SK-N-SH (cell line): ENCODE results near the gene ITCH. TPM values are rescaled to one million over a fixed set of nuclear protein-coding genes. Genes with fewer than 3 reads are reported as not detected.
"Not testable (repeated sequence)": the region's sequence is repeated elsewhere in the genome, so short reads cannot be mapped to it uniquely, and the experiment has no call there.

Experiments used
- CTCF ChIA-PET: fragments of 300-600, 350-600 bp; formaldehyde crosslinking; extraction: SDS; loops from one replicate; lab custom pipeline; 2021; lab: Yijun Ruan, JAX
- POLR2A ChIA-PET: fragments of 350-600 bp; sonication (Branson Sonifier 250); formaldehyde crosslinking; extraction: SDS; loops from one replicate; lab custom pipeline; 2020; ENCODE audit warnings: antibody characterized with exemption, inconsistent platforms; lab: Yijun Ruan, JAX
- DNase-seq: peaks from one replicate; pipeline ENCODE4 v3.0.0; 2012
- H2AFZ ChIP-seq: fragments of 200-600 bp; sonication (generic); 2 replicates; pipeline ENCODE4 v1.8.1; 2016; ENCODE audit warnings: antibody characterized with exemption, mild to moderate bottlenecking, low read depth
- H3F3A ChIP-seq: fragments of 200-600 bp; sonication (generic); replicated peaks from 2 replicates; pipeline ENCODE3; 2016; ENCODE audit warnings: antibody characterized with exemption, mild to moderate bottlenecking; ENCODE audit not compliant: insufficient read depth
- H3K27ac ChIP-seq, 2 experiments: fragments of 200-500 bp in 1 of 2; fragments of 200-600 bp in 1 of 2; sonication (Bioruptor generic) in 1 of 2; sonication (generic), shearing (Covaris generic) in 1 of 2; 2 replicates each; pipeline versions ENCODE4 v1.5.1 to v1.6.1; 2014 to 2016; ENCODE audit warnings: low read depth in 2 of 2, inconsistent platforms in 1 of 2, low read length in 1 of 2, mild to moderate bottlenecking in 1 of 2, mixed read lengths in 1 of 2
- H3K27me3 ChIP-seq: fragments of 200-600 bp; sonication (generic), shearing (Covaris generic); 2 replicates; pipeline ENCODE4 v1.6.1; 2016; ENCODE audit warnings: mixed run types; ENCODE audit not compliant: insufficient read depth
- H3K36me3 ChIP-seq, 2 experiments: fragments of 200-500 bp in 1 of 2; fragments of 200-600 bp in 1 of 2; sonication (Bioruptor generic) in 1 of 2; sonication (generic) in 1 of 2; replicated peaks in 1 of 2; 2 replicates each; pipeline versions ENCODE3 to v1.5.1; 2014 to 2016; ENCODE audit warnings: low read length in 1 of 2, mild to moderate bottlenecking in 1 of 2; ENCODE audit not compliant: insufficient read depth in 2 of 2, control insufficient read depth in 1 of 2
- H3K4me1 ChIP-seq, 2 experiments: fragments of 200-500 bp in 1 of 2; fragments of 200-600 bp in 1 of 2; sonication (Bioruptor generic) in 1 of 2; sonication (generic), shearing (Covaris generic) in 1 of 2; 2 replicates each; pipeline versions ENCODE4 v1.5.1 to v1.6.1; 2014 to 2016; ENCODE audit warnings: low read depth in 1 of 2, low read length in 1 of 2, mixed run types in 1 of 2; ENCODE audit not compliant: insufficient read depth in 2 of 2, control insufficient read depth in 1 of 2
- H3K4me2 ChIP-seq: fragments of 200-600 bp; sonication (generic), shearing (Covaris generic); 2 replicates; pipeline ENCODE4 v1.6.1; 2017; ENCODE audit warnings: mixed run types
- H3K4me3 ChIP-seq, 2 experiments: fragments of 200-500 bp in 1 of 2; fragments of 200-600 bp in 1 of 2; sonication (Bioruptor generic) in 1 of 2; sonication (generic), shearing (Covaris generic) in 1 of 2; 2 replicates each; pipeline versions ENCODE4 v1.5.1 to v1.8.1; 2014 to 2016; ENCODE audit warnings: low read depth in 2 of 2, inconsistent platforms in 1 of 2, low read length in 1 of 2, mild to moderate bottlenecking in 1 of 2, mixed read lengths in 1 of 2, moderate library complexity in 1 of 2
- H3K79me2 ChIP-seq: fragments of 200-600 bp; sonication (generic); 2 replicates; pipeline ENCODE4 v1.8.1; 2017; ENCODE audit warnings: mild to moderate bottlenecking; ENCODE audit not compliant: insufficient read depth
- H3K9ac ChIP-seq: fragments of 200-600 bp; sonication (generic); 2 replicates; pipeline ENCODE4 v1.6.1; 2017; ENCODE audit warnings: mixed run types
- H3K9me2 ChIP-seq: fragments of 200-600 bp; sonication (generic); 2 replicates; pipeline ENCODE4 v1.6.1; 2017; ENCODE audit warnings: mixed run types
- H3K9me3 ChIP-seq: fragments of 200-600 bp; sonication (generic); 2 replicates; pipeline ENCODE4 v1.6.1; 2017; ENCODE audit warnings: mixed run types, mild to moderate bottlenecking, moderate library complexity
- H4K20me1 ChIP-seq: fragments of 200-600 bp; sonication (generic); 2 replicates; pipeline ENCODE4 v1.6.1; 2017; ENCODE audit warnings: mild to moderate bottlenecking, mixed run types; ENCODE audit not compliant: insufficient read depth
- ELF1 ChIP-seq: IDR thresholded peaks from 2 replicates; pipeline ENCODE4 v1.4.0; 2012
- FOXM1 ChIP-seq: IDR thresholded peaks from 2 replicates; pipeline ENCODE4 v1.4.0; 2012; ENCODE audit warnings: low read depth, mild to moderate bottlenecking
- IRF3 ChIP-seq: fragments of 150-350 bp; IDR thresholded peaks from 2 replicates; pipeline ENCODE4 v1.6.1; 2016; ENCODE audit warnings: mild to moderate bottlenecking, low read depth, low read length
- MEF2A ChIP-seq: IDR thresholded peaks from 2 replicates; pipeline ENCODE4 v1.4.0; 2012; ENCODE audit warnings: low read depth, borderline replicate concordance
- NRF1 ChIP-seq: IDR thresholded peaks from 2 replicates; pipeline ENCODE4 v1.6.1; 2012; ENCODE audit warnings: low read depth, mild to moderate bottlenecking, low read length
- POLR2AphosphoS5 ChIP-seq: IDR thresholded peaks from 2 replicates; pipeline ENCODE4 v1.6.1; 2012; ENCODE audit warnings: low read depth, low read length
- RAD21 ChIP-seq: IDR thresholded peaks from 2 replicates; pipeline ENCODE4 v1.6.1; 2012; ENCODE audit warnings: mild to moderate bottlenecking, low read length
- REST ChIP-seq: IDR thresholded peaks from 2 replicates; pipeline ENCODE4 v1.6.1; 2012; ENCODE audit warnings: mild to moderate bottlenecking, low read depth, low read length, moderate library complexity
- SIN3A ChIP-seq: IDR thresholded peaks from 2 replicates; pipeline ENCODE4 v1.6.1; 2012; ENCODE audit warnings: low read depth, mild to moderate bottlenecking, low read length, moderate library complexity, borderline replicate concordance
- SMC3 ChIP-seq: IDR thresholded peaks from 2 replicates; pipeline ENCODE4 v1.6.1; 2012; ENCODE audit warnings: low read depth, low read length, improper control_type of control experiment
- USF1 ChIP-seq: IDR thresholded peaks from 2 replicates; pipeline ENCODE4 v1.4.0; 2012; ENCODE audit warnings: low read depth, borderline replicate concordance
- WGBS: methylation state at CpG from one replicate; pipeline ENCODE4 v1.1.6; 2017; ENCODE audit warnings: low lambda C conversion rate; 5-methylcytosine and 5-hydroxymethylcytosine counted together
- polyA plus RNA-seq, 3 experiments: library from polyadenylated mRNA; depleted of rRNA; stranded (reverse); fragments of >200 nt; gene quantifications; 2 replicates each; pipeline ENCODE4 v1.2.3, GENCODE V29; 2012
- TF ChIP-seq, protein P1 (sequence below): fragments of 150-350 bp; IDR thresholded peaks from 2 replicates; pipeline ENCODE4 v1.6.1; 2017; ENCODE audit warnings: antibody characterized with exemption, low read length, low read depth, borderline replicate concordance
- TF ChIP-seq, protein P2 (sequence below): IDR thresholded peaks from 2 replicates; pipeline ENCODE4 v1.4.0; 2012; ENCODE audit warnings: low read depth
- TF ChIP-seq, protein P3 (sequence below): IDR thresholded peaks from 2 replicates; pipeline ENCODE4; 2012

The ITCH gene
- polyA plus RNA-seq, 1 of the 3 experiments (the other 2 are of a cell fraction): 3.8 TPM

GRCh38 chr20:34431168-34431567, 68.1 kb downstream of the ITCH start:
- H4K20me1 ChIP-seq: no peaks in the 10 kb centered on the region
- no peak overlapping the region for H2AFZ ChIP-seq
- H3K79me2 ChIP-seq: peaks cover 10% of the 10 kb centered on the region; the same call in 1 of the 2 replicates
- POLR2A ChIA-PET: no interaction called here
- H3F3A ChIP-seq: no peaks in the 10 kb centered on the region
- no peaks in the 10 kb centered on the region for H3K9me2 ChIP-seq
- H3K4me1 ChIP-seq: no peaks in the 10 kb centered on the region; a peak in 1 of 4 replicates
- H3K36me3 ChIP-seq: peaks cover 9 to 46% of the 10 kb centered on the region in 2 experiments
- WGBS: 97% methylated on average over 3 of the region's 3 CpGs
- no peaks in the 10 kb centered on the region for H3K27me3 ChIP-seq
- no peak for TF ChIP-seq SMC3
- H3K4me2 ChIP-seq: no peak overlapping the region
- no peak overlapping the region for H3K27ac ChIP-seq
- H3K9me3 ChIP-seq: no peaks in the 10 kb centered on the region
- no peak overlapping the region for H3K9ac ChIP-seq
- CTCF ChIA-PET: interaction anchor here (0.6 kb wide), 1 partner anchor 112 kb away, joined by 3 read pairs; no protein-coding TSS in a partner anchor
- H3K4me3 ChIP-seq: no peak overlapping the region
- DNase-seq: no peak

GRCh38 chr20:34432663-34433062, 69.6 kb downstream of the ITCH start:
- H3K79me2 ChIP-seq, CTCF ChIA-PET: not testable (repeated sequence)

GRCh38 chr20:34433391-34433790, 70.3 kb downstream of the ITCH start:
- ChIA-PET CTCF (no interaction called here), POLR2A (no interaction called here)
- peaks cover 12 to 41% of the 10 kb centered on the region in 2 experiments for H3K36me3 ChIP-seq
- no peaks in the 10 kb centered on the region for H3K4me1 ChIP-seq
- 94% methylated on average over 5 of the region's 5 CpGs for WGBS
- no peak overlapping the region for H3K4me3 ChIP-seq
- peaks cover 10% of the 10 kb centered on the region for H3F3A ChIP-seq
- no peaks in the 10 kb centered on the region for H3K9me2 ChIP-seq
- no peak for DNase-seq
- no peaks in the 10 kb centered on the region for H3K27me3 ChIP-seq
- no peak overlapping the region for H3K9ac ChIP-seq
- H4K20me1 ChIP-seq: 0 out of 2 replicates have a peak, but pooled peaks cover 9% of the 10 kb centered on the region
- no peak overlapping the region for H3K4me2 ChIP-seq
- no peaks in the 10 kb centered on the region for H3K9me3 ChIP-seq
- H3K27ac ChIP-seq: no peak overlapping the region
- no peak overlapping the region for H2AFZ ChIP-seq
- peaks cover 4% of the 10 kb centered on the region; the same call in 1 of the 2 replicates for H3K79me2 ChIP-seq
- no peak for TF ChIP-seq IRF3
- TF ChIP-seq NRF1: no peak
- TF ChIP-seq, protein P1, sequence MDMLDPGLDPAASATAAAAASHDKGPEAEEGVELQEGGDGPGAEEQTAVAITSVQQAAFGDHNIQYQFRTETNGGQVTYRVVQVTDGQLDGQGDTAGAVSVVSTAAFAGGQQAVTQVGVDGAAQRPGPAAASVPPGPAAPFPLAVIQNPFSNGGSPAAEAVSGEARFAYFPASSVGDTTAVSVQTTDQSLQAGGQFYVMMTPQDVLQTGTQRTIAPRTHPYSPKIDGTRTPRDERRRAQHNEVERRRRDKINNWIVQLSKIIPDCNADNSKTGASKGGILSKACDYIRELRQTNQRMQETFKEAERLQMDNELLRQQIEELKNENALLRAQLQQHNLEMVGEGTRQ: no peak
- no peak for TF ChIP-seq RAD21
- TF ChIP-seq SIN3A: no peak
- TF ChIP-seq, protein P2, sequence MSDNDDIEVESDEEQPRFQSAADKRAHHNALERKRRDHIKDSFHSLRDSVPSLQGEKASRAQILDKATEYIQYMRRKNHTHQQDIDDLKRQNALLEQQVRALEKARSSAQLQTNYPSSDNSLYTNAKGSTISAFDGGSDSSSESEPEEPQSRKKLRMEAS: no peak
- TF ChIP-seq FOXM1: no peak
- TF ChIP-seq REST: no peak
- no peak for TF ChIP-seq MEF2A
- TF ChIP-seq, protein P3, sequence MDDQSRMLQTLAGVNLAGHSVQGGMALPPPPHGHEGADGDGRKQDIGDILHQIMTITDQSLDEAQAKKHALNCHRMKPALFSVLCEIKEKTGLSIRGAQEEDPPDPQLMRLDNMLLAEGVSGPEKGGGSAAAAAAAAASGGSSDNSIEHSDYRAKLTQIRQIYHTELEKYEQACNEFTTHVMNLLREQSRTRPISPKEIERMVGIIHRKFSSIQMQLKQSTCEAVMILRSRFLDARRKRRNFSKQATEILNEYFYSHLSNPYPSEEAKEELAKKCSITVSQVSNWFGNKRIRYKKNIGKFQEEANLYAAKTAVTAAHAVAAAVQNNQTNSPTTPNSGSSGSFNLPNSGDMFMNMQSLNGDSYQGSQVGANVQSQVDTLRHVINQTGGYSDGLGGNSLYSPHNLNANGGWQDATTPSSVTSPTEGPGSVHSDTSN: no peak
- no peak for TF ChIP-seq USF1
- no peak for TF ChIP-seq ELF1
- TF ChIP-seq SMC3: no peak
- no peak for TF ChIP-seq POLR2AphosphoS5

More at GRCh38 chr20:34432663-34433062, 69.6 kb downstream of the ITCH start:
- H3K4me3 ChIP-seq, H3F3A ChIP-seq, H3K9me2 ChIP-seq, H3K9me3 ChIP-seq, H3K9ac ChIP-seq, H4K20me1 ChIP-seq, POLR2A ChIA-PET, DNase-seq, H3K27me3 ChIP-seq, H3K27ac ChIP-seq, H2AFZ ChIP-seq, H3K4me1 ChIP-seq, H3K4me2 ChIP-seq: not testable (repeated sequence)
- 100% methylated on average over 6 of the region's 6 CpGs for WGBS
- peaks cover 9 to 40% of the 10 kb centered on the region in 2 experiments for H3K36me3 ChIP-seq
